Left hindlimb (tissue), 1 donor: ENCODE measurements around the gene ADARB2.
"Not testable (repeated sequence)": the region's sequence is repeated elsewhere in the genome, so short reads cannot be mapped to it uniquely, and the experiment has no call there.

Source experiments
- DNase-seq: peaks from one replicate; pipeline ENCODE4 v3.0.0-alpha.2; 2018

The ADARB2 gene

DNA sequence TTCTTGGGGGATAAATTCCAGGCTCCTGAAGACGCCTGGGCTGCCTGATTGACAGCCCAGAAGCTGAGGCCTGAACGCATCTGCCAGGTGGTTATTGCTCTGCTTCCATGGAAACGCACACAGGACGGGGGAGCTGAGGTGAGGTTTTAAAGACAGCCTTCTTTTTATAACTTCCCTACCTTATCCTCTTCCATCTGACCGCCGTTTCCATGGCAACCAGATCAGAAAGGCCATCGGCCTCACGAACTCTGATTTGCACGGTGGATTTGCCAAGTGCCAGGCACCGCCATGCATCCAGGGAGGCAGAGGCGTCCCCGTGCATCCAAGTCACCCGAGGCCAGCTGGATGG, 260.9 kb downstream of the ADARB2 start:
- no peak for DNase-seq

DNA sequence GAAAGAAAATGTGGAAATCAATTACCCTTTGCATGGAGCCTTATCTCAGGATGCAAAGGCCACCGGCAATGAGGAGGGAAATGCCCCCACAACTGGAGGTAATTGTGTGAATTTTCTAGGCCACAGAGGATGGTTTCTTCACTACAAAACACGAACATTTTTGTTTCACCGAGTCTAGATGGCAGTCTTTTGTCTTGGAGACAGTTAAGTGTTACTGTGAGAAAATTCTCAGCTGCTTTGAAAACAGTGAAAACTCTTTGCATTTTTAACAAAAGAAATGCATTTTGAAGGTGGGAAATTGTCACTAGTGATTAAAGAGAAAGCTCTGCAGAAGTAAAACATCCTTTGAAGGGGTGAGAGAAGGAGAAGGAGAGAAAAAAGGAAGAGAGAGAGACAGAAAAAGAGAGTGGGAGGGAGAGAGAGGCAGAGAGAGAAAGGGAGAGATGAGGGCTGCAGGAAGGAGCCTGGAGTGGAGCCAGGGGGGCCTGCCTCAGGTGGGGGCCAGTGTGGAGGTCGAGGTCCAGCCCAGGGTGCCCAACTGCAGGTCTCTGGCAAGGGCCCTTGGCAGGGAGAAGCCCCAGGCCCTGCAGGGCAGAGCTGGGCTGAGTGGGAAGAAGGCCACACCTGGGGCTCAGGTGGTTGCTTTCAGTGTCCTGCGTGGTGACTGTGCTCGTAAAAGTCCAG, 261.4 kb downstream of the ADARB2 start:
- no peak for DNase-seq

DNA sequence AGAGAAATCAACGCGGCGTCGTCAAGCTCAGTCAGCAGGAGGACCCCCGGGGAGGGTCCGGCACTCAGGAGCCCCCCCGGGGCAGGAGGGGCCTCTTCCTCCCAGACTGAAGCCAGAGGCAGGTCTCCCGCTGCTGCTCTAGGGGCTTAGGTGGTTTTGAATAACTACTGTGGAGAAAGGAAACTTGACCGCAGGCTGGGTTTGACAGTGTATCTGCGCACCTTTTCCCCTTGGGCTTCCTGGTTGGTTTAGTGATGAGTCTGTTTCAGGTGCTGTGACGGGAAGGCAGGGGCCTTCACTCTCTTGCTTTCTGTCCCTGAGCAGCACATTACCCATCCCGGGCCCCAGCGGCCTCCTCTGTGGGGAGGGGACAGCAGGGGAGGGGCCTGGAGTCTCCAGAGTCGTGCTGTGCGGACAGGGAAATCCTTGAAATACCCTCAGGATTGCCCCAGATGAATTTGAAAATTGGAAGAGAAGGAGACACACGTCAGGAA, 262.2 kb downstream of the ADARB2 start:
- DNase-seq: no peak

DNA sequence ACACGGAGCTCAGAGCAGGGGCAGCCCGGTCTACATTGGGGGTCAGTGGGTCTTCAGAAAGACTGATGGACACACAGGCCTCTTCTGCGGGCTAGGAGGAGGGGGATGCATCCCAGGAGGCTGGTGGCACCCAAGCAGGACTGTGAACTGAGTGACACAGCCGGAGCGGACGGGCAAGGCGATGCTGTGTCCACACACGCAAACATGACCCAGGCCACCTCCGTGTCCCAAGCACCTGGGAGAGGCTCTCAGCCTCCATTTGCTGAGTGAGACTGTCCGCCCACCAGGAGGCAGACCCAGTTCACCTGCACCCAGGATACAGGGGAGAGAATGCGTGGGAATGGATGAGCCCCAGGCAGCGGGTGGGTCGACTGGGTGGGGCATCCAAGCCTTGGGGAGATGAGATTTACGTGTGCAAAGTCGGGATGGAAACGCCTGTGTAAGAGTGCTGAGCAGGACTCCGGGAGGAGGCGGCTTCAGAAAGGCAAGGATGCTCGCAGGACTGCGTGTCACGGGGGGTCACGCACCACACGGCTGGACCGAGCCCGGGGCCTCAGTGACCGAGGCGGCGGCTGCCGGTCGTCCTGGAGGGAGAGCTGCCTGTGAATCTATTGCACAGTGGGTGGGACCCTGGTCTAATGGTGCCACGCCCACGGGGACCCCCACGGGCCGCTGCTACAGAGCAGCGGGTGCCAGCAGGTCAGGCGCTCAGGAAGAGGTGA, 262.8 kb downstream of the ADARB2 start:
- no peak for DNase-seq

GRCh38 chr10:1473874-1474273, 263.5 kb downstream of the ADARB2 start:
- no peak for DNase-seq

GRCh38 chr10:1472178-1472958, 265.0 kb downstream of the ADARB2 start:
- no peak for DNase-seq

GRCh38 chr10:1468811-1469210, 268.5 kb downstream of the ADARB2 start:
- no peak for DNase-seq

DNA sequence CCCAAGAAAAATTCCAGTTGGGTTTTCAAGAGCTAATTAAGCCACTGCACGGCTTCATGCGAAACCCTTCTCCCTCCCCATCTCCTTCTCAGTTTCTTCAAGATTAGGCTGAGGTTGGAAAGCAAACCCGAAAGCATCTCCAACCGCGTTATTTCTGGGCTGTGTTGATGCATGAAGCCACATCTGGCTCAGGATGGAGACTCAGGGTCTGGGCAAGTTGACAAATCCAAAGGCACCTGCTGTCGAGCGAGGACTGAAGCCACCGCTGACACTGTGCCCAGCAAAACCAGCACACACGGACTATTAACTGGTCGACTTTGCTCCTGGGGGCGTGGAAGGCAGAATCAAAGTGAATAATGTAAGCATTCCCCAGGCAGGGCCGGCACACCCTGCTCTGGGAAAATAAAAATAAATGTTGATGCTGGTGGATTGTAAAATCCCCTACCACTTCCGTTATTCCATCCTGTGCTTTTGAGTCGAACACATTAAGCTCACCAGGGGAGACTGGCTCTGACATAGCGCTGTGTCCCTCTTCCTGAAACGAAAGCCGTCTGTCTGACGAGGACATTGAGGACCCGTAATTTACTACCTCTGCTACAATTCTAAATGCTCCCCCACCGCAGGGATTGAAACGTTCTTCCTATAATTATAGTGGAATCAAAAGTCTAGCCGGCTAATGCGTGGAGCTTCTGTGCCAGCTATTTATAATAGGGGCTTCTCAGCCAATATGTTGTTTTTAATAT, 269.8 kb downstream of the ADARB2 start:
- DNase-seq: no peak

- no peak for DNase-seq
Measured at GRCh38 chr10:1465993-1466764, 271.1 kb downstream of the ADARB2 start.

GRCh38 chr10:1465418-1465911, 271.9 kb downstream of the ADARB2 start:
- no peak for DNase-seq

DNA sequence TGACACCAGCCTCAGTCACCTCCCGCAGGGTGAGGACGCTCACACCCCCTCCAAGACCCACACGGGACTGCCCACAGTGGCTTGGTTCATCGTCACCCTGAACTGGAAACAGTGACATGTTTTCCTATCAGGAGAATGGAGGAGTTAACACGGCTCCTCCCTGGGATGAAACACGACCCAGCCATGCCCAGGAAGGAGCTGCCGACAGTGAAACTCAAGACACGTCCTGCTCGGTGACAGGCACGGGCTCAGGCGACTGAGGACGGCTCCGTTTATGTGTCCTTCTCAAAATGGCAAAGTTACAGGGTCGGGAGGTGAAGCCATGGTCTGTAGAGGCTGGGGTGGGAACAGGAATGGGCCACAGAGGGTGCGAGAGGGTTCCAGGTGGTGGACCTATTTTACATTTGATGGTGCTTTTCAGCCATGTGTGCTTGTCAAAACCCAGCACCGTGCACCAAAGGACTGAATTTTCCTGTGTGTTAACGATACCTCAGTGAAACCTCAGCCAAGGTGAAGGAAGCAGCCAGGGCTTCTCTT, 272.4 kb downstream of the ADARB2 start:
- no peak for DNase-seq

DNA sequence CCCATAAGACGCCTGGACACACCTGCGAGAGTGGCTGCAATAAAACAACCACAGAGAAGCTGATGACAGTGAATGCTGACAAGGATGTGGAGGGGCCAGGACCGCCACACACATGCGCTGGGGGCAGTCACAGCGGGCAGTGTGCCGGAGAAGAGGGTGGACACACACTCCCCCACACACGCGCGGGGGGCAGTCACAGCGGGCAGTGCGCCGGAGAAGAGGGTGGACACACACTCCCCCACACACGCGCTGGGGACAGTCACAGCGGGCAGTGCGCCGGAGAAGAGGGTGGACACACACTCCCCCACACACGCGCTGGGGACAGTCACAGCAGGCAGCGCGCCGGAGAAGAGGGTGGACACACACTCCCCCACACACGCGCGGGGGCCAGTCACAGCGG, 273.4 kb downstream of the ADARB2 start:
- not testable (repeated sequence) for DNase-seq

DNA sequence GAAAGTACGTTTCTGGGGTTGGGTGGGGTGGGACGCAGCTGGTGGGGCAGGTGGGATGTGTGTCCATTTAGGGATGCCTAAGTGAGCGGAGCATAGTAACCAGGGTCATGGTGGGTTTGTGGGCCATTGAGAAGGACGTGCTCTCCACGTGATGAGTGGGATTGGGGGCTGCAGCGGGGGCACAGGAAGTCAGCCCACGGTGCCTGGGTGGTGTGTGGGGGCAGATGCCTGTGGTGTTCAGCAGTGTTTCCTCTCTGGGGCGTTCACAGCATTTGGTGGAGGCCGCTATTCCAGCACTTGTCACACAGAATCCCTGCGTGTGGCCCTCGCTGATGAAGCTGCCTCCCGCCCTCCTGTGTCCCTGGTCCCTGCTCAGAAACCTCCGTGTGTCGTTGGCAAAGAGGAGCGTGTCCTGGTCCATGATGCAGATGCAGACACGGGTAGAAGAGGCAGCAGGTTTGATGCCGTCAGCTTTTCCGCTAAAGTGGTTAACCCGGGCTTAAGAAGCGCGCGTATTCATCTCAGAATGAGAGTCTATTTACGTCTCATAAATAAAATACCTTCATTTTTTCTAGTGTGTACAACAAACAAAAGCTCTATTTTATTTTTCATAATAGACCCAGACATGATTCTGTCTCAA, 274.2 kb downstream of the ADARB2 start:
- no peak for DNase-seq

- DNase-seq: no peak
Measured at GRCh38 chr10:1462521-1462920, 274.8 kb downstream of the ADARB2 start.

DNA sequence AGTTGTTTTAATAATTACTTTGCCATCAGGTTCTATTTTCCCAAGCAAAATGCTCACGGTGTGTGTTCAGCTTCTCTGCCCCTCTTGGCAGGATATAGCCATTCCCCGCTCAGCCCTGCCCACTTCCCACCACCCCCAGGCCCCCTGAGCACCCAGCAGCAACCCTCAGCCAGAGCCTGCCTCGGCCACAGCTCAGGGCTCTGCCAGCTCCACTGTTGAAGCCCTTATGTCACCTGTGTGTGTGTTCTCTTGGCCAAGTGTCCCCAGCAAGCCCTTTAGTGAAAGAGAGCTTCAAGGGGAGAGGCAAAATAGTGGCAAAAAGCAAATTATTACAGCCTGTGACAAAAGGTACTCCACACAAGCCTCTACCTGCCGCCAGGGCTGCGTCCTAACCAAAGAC, 275.3 kb downstream of the ADARB2 start:
- no peak for DNase-seq

GRCh38 chr10:1461016-1461415, 276.3 kb downstream of the ADARB2 start:
- no peak for DNase-seq

GRCh38 chr10:1459664-1460063, 277.7 kb downstream of the ADARB2 start:
- not testable (repeated sequence) for DNase-seq

- no peak for DNase-seq
Measured at GRCh38 chr10:1454951-1455350, 282.4 kb downstream of the ADARB2 start.

- no peak for DNase-seq
Measured at GRCh38 chr10:1454428-1454827, 282.9 kb downstream of the ADARB2 start.

- no peak for DNase-seq
Measured at GRCh38 chr10:1452777-1453176, 284.5 kb downstream of the ADARB2 start.

GRCh38 chr10:1451941-1452340, 285.4 kb downstream of the ADARB2 start:
- DNase-seq: no peak
